ENCODE data around the gene NRGN. TPM values are rescaled to one million over a fixed set of nuclear protein-coding genes. Genes with fewer than 3 reads are reported as not detected.

Gene NRGN
- total and polyA plus RNA-seq, 3 donors from 2014 or later: 3.0 to 10.4 (median 5.5) TPM

DNA sequence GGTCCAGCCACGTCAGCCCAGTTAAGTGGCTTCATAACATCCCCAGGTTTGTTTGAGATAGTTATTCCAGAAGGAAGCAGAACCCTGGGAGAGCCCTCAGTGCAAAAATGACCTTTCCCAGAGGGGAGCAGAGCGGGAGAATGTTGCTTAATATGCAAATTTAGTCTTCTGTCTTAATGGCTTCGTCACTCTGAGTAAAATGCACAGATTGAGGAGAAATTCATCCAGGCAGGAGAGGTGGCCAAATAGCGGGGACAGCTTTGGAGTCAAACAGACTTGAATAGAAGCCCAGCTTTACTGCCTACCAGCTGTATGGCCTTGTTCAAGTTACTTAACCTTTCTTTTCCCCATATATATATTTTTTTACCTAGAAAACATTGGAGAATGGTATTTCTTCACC lies 12.3 kb upstream of the NRGN start:
- no peak for DNase-seq
- no peaks in the 10 kb centered on the region for H3K9me3 ChIP-seq
- H3K27me3 ChIP-seq: no peaks in the 10 kb centered on the region
- no peak overlapping the region for H3K4me3 ChIP-seq
- TF ChIP-seq CTCF (IDR thresholded peaks at IDR 0.05) (no peak), POLR2A (IDR thresholded peaks at IDR 0.05) (no peak)
- WGBS, 2 donors: 82 to 89% methylated on average over 4 of the region's 4 CpGs
- peaks cover 11% of the 10 kb centered on the region for H3K4me1 ChIP-seq
- no peak overlapping the region for H3K27ac ChIP-seq
- no peaks in the 10 kb centered on the region for H3K36me3 ChIP-seq (ENCODE audit: low read depth, missing control alignments)
- intact Hi-C loops (cut with DNase I; ENCODE audit: low total_unique reads): no loop called here

DNA sequence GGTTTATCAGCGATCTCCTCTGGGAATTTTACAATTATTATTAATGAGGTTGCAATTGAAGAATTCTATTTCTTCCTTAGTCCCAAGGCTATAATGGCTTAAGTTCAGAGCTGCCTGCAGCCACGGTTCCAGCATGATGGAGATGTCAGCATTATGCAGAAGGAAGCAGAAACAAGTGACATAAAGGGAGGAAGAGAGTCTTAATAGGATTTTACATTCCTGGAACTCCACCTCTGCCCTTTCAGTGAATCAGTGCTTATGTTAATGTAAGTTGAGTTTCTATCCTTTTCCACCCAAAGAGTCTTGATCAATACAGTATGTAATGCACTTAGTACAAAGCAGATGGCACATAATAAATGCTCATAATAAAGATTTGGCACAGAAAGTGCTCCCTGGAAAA lies 11.6 kb upstream of the NRGN start:
- intact Hi-C loops (cut with DNase I; ENCODE audit: low total_unique reads): no loop called here
- no peaks in the 10 kb centered on the region for H3K36me3 ChIP-seq (ENCODE audit: low read depth, missing control alignments)
- no peaks in the 10 kb centered on the region for H3K27me3 ChIP-seq
- peaks cover 11% of the 10 kb centered on the region for H3K4me1 ChIP-seq
- no peak for TF ChIP-seq POLR2A (IDR thresholded peaks at IDR 0.05)
- no peak for TF ChIP-seq CTCF (IDR thresholded peaks at IDR 0.05)
- no peak for DNase-seq
- no peak overlapping the region for H3K27ac ChIP-seq
- 85 to 90% methylated on average over 2 of the region's 2 CpGs for WGBS, 2 donors
- no peak overlapping the region for H3K4me3 ChIP-seq
- H3K9me3 ChIP-seq: no peaks in the 10 kb centered on the region

DNA sequence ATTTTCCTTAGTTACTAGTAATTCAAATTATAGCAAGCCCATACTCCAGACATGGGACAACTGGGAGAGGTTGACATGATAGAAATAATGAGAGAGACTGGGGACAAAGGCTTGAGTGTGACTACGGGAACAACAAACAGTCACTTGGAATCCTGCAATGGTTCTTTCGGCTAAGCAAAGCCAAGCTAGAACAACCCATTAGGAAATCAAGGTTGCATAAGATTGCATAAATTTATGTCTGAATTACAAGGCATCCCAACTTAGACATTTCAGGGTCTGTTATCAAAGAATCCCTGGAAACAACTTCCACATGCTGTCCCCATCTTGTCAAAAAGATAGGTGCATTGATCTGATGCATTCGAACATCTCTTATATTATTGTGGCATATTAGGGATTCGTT lies 10.2 kb upstream of the NRGN start:
- DNase-seq: no peak
- Histone ChIP-seq H3K9me3 (no peaks in the 10 kb centered on the region), H3K4me1 (peaks cover 11% of the 10 kb centered on the region), H3K4me3 (no peak overlapping the region), H3K36me3 (ENCODE audit: low read depth, missing control alignments) (no peaks in the 10 kb centered on the region), H3K27ac (no peak overlapping the region), H3K27me3 (no peaks in the 10 kb centered on the region)
- TF ChIP-seq POLR2A (IDR thresholded peaks at IDR 0.05) (no peak), CTCF (IDR thresholded peaks at IDR 0.05) (no peak)
- intact Hi-C loops (cut with DNase I; ENCODE audit: low total_unique reads): no loop called here
- WGBS, 2 donors: 89 to 91% methylated on average over 4 of the region's 4 CpGs

DNA sequence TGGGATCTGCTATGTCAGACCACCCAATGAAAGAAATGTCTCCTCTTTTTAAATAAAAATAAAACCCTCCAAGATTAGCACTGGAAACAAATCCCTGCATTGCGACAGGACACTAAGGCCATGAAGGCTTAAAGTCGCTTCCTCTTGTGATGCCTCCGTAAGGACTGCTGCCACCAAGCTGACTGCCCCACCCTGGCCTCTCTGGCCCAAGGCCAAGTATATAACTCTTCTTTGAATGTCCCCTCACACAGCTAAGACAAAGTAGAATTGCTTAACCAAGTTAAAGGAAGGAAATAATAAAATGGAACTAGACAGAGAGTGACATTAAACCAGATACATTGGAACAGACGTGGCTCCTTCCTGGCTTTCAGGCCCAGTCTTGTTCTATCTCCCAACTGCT lies 7.5 kb upstream of the NRGN start:
- H3K27ac ChIP-seq: no peak overlapping the region
- DNase-seq: peak; percentile 27
- 82 to 87% methylated on average over 3 to 4 of the region's 4 CpGs for WGBS, 2 donors
- intact Hi-C loops (cut with DNase I; ENCODE audit: low total_unique reads): no loop called here
- no peaks in the 10 kb centered on the region for H3K27me3 ChIP-seq
- no peaks in the 10 kb centered on the region for H3K9me3 ChIP-seq
- TF ChIP-seq CTCF (IDR thresholded peaks at IDR 0.05) (no peak), POLR2A (IDR thresholded peaks at IDR 0.05) (no peak)
- no peaks in the 10 kb centered on the region for H3K4me1 ChIP-seq
- H3K36me3 ChIP-seq (ENCODE audit: low read depth, missing control alignments): no peaks in the 10 kb centered on the region
- no peak overlapping the region for H3K4me3 ChIP-seq

- 82 to 84% methylated on average over 3 of the region's 3 CpGs for WGBS, 2 donors
- Histone ChIP-seq H3K4me1 (peaks cover 4% of the 10 kb centered on the region), H3K27ac (no peak overlapping the region), H3K36me3 (ENCODE audit: low read depth, missing control alignments) (no peaks in the 10 kb centered on the region), H3K4me3 (no peak overlapping the region), H3K27me3 (no peaks in the 10 kb centered on the region), H3K9me3 (no peaks in the 10 kb centered on the region)
- intact Hi-C loops (cut with DNase I; ENCODE audit: low total_unique reads): no loop called here
- TF ChIP-seq POLR2A (IDR thresholded peaks at IDR 0.05) (no peak), CTCF (IDR thresholded peaks at IDR 0.05) (no peak)
- DNase-seq: no peak
These were observed 3.0 kb upstream of the NRGN start for GRCh38 chr11:124736736-124737135.
